WTC11 (cell line): Measurements from ENCODE around the gene ZNF488. TPM values are rescaled to one million over a fixed set of nuclear protein-coding genes. Genes with fewer than 3 reads are reported as not detected.

Experiments
- ATAC-seq: fragments of 200-7000 bp; cut with Tn5 transposase; 2 replicates; pipeline ENCODE4 v1.10.0; 2021; ENCODE audit warnings: mild to moderate bottlenecking, moderate library complexity
- CTCF ChIA-PET: fragments of 300-600 bp; sonication (Branson Sonifier 250); formaldehyde crosslinking; loops from one replicate; lab custom pipeline; 2021; ENCODE audit warnings: antibody characterized with exemption; lab: Charles Lee
- POLR2A ChIA-PET: fragments of 350-600 bp; sonication (Branson Sonifier 250); formaldehyde crosslinking; loops from one replicate; lab custom pipeline; 2021; ENCODE audit warnings: antibody characterized with exemption; lab: Charles Lee
- DNase-seq: peaks from one replicate; pipeline ENCODE4 v3.0.0; 2021; ENCODE audit warnings: low spot score
- H3K27ac Mint-ChIP-seq: 2 replicates; pipeline ENCODE4 v1.8.0; 2021; ENCODE audit warnings: mixed read lengths
- H3K27me3 Mint-ChIP-seq: 2 replicates; pipeline ENCODE4 v1.8.0; 2021; ENCODE audit warnings: low read depth, mild to moderate bottlenecking, moderate library complexity, mixed read lengths
- H3K36me3 Mint-ChIP-seq: 2 replicates; pipeline ENCODE4 v1.8.0; 2021; ENCODE audit warnings: mixed read lengths
- H3K4me1 Mint-ChIP-seq: 2 replicates; pipeline ENCODE4 v1.8.0; 2022; ENCODE audit warnings: mixed read lengths
- H3K4me3 Mint-ChIP-seq: 2 replicates; pipeline ENCODE4 v1.8.0; 2021; ENCODE audit warnings: mild to moderate bottlenecking, moderate library complexity, mixed read lengths
- H3K9me3 Mint-ChIP-seq: 2 replicates; pipeline ENCODE4 v1.8.0; 2021; ENCODE audit warnings: mixed read lengths
- ATF1 ChIP-seq: sonication (generic); formaldehyde crosslinking; IDR thresholded peaks from 2 replicates; pipeline ENCODE4 v1.8.1; 2023; ENCODE audit warnings: mild to moderate bottlenecking, moderate library complexity, missing genetic modification reagents
- CREB1 ChIP-seq: sonication (generic); formaldehyde crosslinking; IDR thresholded peaks from 2 replicates; pipeline ENCODE4 v1.8.0; 2023; ENCODE audit warnings: mild to moderate bottlenecking, missing genetic modification reagents
- E2F1 ChIP-seq: sonication (generic); formaldehyde crosslinking; IDR thresholded peaks from 2 replicates; pipeline ENCODE4 v1.8.0; 2022; ENCODE audit warnings: mild to moderate bottlenecking, missing genetic modification reagents
- E2F5 ChIP-seq: sonication (generic); formaldehyde crosslinking; IDR thresholded peaks from 2 replicates; pipeline ENCODE4 v1.8.1; 2022; ENCODE audit warnings: mild to moderate bottlenecking, moderate library complexity, missing genetic modification reagents
- ESRRA ChIP-seq: sonication (generic); formaldehyde crosslinking; IDR thresholded peaks from 2 replicates; pipeline ENCODE4 v1.8.1; 2022; ENCODE audit warnings: mild to moderate bottlenecking, missing genetic modification reagents, borderline replicate concordance
- FOXP1 ChIP-seq: sonication (generic); formaldehyde crosslinking; IDR thresholded peaks from 2 replicates; pipeline ENCODE4 v1.8.0; 2022; ENCODE audit warnings: missing genetic modification reagents, mild to moderate bottlenecking, moderate library complexity, borderline replicate concordance
- HMGA2 ChIP-seq: fragments of 250-450 bp; sonication (Bioruptor Pico); IDR thresholded peaks from 2 replicates; pipeline ENCODE4 v1.4.0; 2021; ENCODE audit warnings: mild to moderate bottlenecking, moderate library complexity
- IRF2 ChIP-seq: sonication (generic); formaldehyde crosslinking; IDR thresholded peaks from 2 replicates; pipeline ENCODE4 v1.8.0; 2022; ENCODE audit warnings: low read depth, missing genetic modification reagents, borderline replicate concordance
- MXD4 ChIP-seq: fragments of 250-450 bp; sonication (Bioruptor Pico); IDR thresholded peaks from 2 replicates; pipeline ENCODE4 v1.8.0; 2021; ENCODE audit warnings: mild to moderate bottlenecking, moderate library complexity, borderline replicate concordance
- NR3C1 ChIP-seq: sonication (generic); formaldehyde crosslinking; conservative IDR thresholded peaks from 2 replicates; pipeline ENCODE4 v1.8.1; 2023; ENCODE audit warnings: low read depth, mild to moderate bottlenecking, missing genetic modification reagents
- PRRX2 ChIP-seq: fragments of 250-450 bp; sonication (Bioruptor Pico); IDR thresholded peaks from 2 replicates; pipeline ENCODE4 v1.8.0; 2021; ENCODE audit warnings: mild to moderate bottlenecking
- SMAD3 ChIP-seq: sonication (generic); formaldehyde crosslinking; IDR thresholded peaks from 2 replicates; pipeline ENCODE4 v1.8.0; 2022; ENCODE audit warnings: missing genetic modification reagents, mild to moderate bottlenecking, borderline replicate concordance
- SP1 ChIP-seq: sonication (generic); formaldehyde crosslinking; conservative IDR thresholded peaks from 2 replicates; pipeline ENCODE4 v1.8.1; 2022; ENCODE audit warnings: missing genetic modification reagents
- ZBTB43 ChIP-seq: sonication (generic); formaldehyde crosslinking; IDR thresholded peaks from 2 replicates; pipeline ENCODE4 v1.8.1; 2023; ENCODE audit warnings: mild to moderate bottlenecking, missing genetic modification reagents
- ZNF532 ChIP-seq: fragments of 250-450 bp; sonication (Bioruptor Pico); IDR thresholded peaks from 2 replicates; pipeline ENCODE4 v1.9.0; 2021; ENCODE audit warnings: mild to moderate bottlenecking, borderline replicate concordance
- total RNA-seq: library from RNA; stranded (reverse); gene quantifications from 3 replicates; pipeline ENCODE4 v1.2.3, GENCODE V29; 2021

ZNF488 gene
- total RNA-seq, 1 experiment from 2014 or later, result 8.7 TPM

GRCh38 chr10:47425813-47426419 lies 41.8 kb upstream of the ZNF488 start:
- POLR2A ChIA-PET, result no interaction called here
- Mint-ChIP-seq H3K4me3 (no peak overlapping the region), H3K36me3 (no peaks in the 10 kb centered on the region), H3K27ac (no peak overlapping the region), H3K27me3 (no peaks in the 10 kb centered on the region), H3K9me3 (peaks cover 11% of the 10 kb centered on the region), H3K4me1 (peaks cover 13% of the 10 kb centered on the region)
- TF ChIP-seq ESRRA (CRISPR knock-in tag), result no peak
- no peak for TF ChIP-seq SP1 (CRISPR knock-in tag)
- no peak for TF ChIP-seq ZNF532 (CRISPR knock-in tag)
- no peak for TF ChIP-seq CREB1
- TF ChIP-seq ZBTB43 (CRISPR knock-in tag), result no peak
- no peak for TF ChIP-seq HMGA2 (CRISPR knock-in tag)
- no peak for TF ChIP-seq PRRX2 (CRISPR knock-in tag)
- TF ChIP-seq SMAD3 (CRISPR knock-in tag), result no peak
- no peak for TF ChIP-seq E2F1
- CTCF ChIA-PET, result interaction anchor here (0.7 kb wide), 1 partner anchor 11 kb away, joined by 3 read pairs; no protein-coding TSS in a partner anchor
- DNase-seq, result no peak
- ATAC-seq, result no peak

GRCh38 chr10:47424231-47424630 lies 40.1 kb upstream of the ZNF488 start:
- ChIA-PET POLR2A (no interaction called here), CTCF (no interaction called here)
- DNase-seq, result no peak
- no peaks in the 10 kb centered on the region for H3K27me3 Mint-ChIP-seq
- no peaks in the 10 kb centered on the region for H3K36me3 Mint-ChIP-seq
- H3K9me3 Mint-ChIP-seq, result peaks cover 11% of the 10 kb centered on the region
- H3K4me1 Mint-ChIP-seq, result peaks cover 19% of the 10 kb centered on the region
- H3K27ac Mint-ChIP-seq, result no peak overlapping the region
- ATAC-seq, result no peak
- H3K4me3 Mint-ChIP-seq, result no peak overlapping the region
- TF ChIP-seq IRF2 (CRISPR knock-in tag), result no peak

GRCh38 chr10:47423476-47423875 lies 39.4 kb upstream of the ZNF488 start:
- no peak overlapping the region for H3K4me3 Mint-ChIP-seq
- TF ChIP-seq ATF1 (CRISPR knock-in tag) (no peak), FOXP1 (CRISPR knock-in tag) (no peak), E2F5 (CRISPR knock-in tag) (no peak), SMAD3 (CRISPR knock-in tag) (no peak), NR3C1 (CRISPR knock-in tag) (no peak), MXD4 (no peak), CREB1 (no peak)
- TF ChIP-seq, all 79 proteins: peak for 0
- DNase-seq (no peak), ATAC-seq (no peak; the same call in 1 of the 2 replicates)
- H3K4me1 Mint-ChIP-seq, result peaks cover 19% of the 10 kb centered on the region
- POLR2A ChIA-PET, result no interaction called here
- H3K27me3 Mint-ChIP-seq, result no peaks in the 10 kb centered on the region
- H3K9me3 Mint-ChIP-seq, result peaks cover 11% of the 10 kb centered on the region
- CTCF ChIA-PET, result no interaction called here
- H3K36me3 Mint-ChIP-seq, result no peaks in the 10 kb centered on the region
- no peak overlapping the region for H3K27ac Mint-ChIP-seq
